Activated CD8-positive, alpha-beta memory T cell treated with anti-CD3 and anti-CD28 coated beads for 48 hours (primary cell): Measurements from ENCODE around the gene POTEG.
"Not testable (repeated sequence)": the region's sequence is repeated elsewhere in the genome, so short reads cannot be mapped to it uniquely, and the experiment has no call there.

Experiments used
- DNase-seq, 3 experiments: peaks; one replicate each; pipeline ENCODE4 v3.0.0-alpha.2; 2020; ENCODE audit warnings: low read depth in 2 of 3, low spot score in 2 of 3

Gene POTEG

DNA sequence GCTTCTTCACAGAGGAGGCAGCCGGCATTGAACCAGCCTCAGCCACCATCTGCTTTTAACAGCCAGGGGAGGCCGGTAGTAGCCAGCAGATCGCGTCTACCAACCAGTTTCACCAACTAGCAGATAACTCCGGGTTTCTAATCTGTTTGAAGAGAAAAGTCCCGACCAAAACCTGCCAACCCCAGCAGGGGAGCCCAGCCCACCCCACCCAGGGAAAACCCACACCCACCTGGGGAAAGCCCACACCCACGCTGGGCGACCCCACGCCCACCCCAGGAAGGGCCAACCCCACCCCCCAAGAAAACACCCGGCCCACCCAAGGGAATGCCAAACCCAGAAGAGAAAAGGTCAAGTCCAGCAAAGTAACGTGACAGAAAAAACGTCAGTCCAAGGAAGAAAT is at the start of gene POTEG:
POTEG (minus strand) TSS at position 101 of the 400 bp plus-strand sequence; CDS start at position 49, 52 bp downstream.
- DNase-seq = not testable (repeated sequence)

DNA sequence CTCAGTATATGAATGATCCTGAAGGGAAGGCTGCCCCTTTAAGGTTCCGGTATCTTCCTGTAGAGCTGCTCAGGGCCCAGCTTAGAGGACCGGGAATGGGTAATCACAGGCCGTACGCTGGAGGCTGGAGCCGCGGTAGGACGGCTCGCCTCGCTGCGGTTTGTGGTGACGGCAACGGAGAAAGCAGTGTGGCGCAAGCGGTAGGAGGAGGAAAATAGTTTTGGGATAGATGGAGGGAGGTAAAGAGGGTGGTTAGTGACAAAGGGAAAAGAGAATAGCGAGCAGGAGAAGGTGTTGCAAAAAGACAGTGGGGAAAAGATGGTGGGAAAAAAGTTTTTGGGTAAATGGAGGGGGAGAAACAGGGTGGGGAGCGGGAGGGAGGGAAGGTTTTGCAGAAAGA is 48.0 kb upstream of the POTEG start:
- not testable (repeated sequence) for DNase-seq

DNA sequence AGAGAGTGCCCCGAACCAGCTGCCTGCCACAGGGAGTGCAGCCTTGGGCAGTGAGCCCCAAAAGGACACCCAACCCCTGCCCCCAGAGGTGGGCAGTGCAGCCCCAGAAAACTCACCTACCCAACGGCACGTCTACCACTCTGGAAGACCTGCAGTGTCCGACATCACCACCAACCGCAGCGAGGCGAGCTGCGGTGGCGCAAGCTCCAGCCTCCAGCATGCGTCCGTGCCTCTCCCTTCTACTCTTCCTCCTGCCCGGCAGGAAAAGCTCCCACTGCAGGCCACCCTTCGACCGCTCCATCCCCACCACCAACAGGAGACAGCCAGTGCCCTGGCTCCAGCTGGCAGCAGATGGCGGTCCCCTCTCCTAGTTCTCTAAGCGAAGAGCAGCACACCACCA is 47.3 kb upstream of the POTEG start:
- not testable (repeated sequence) for DNase-seq

DNA sequence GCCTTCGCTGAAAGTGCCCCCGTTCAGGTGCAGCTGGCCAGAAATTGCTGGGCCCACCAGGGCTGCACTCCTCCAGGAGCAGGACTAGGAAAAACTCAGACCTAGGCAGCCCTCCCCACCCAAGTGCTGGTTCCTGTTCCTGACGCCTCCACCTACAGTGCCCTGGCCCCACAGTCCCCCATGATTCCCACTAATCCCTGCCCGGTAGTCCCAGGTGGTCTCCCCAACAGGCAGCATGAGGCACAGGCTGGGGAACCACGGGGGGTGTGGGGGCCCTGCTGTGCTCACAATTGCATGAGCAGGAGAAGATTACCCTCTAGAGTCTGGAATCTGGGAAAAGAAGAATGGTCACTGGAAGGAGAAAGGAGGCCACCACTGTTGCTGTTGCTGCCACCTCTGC is 46.4 kb upstream of the POTEG start:
- not testable (repeated sequence) for DNase-seq

DNA sequence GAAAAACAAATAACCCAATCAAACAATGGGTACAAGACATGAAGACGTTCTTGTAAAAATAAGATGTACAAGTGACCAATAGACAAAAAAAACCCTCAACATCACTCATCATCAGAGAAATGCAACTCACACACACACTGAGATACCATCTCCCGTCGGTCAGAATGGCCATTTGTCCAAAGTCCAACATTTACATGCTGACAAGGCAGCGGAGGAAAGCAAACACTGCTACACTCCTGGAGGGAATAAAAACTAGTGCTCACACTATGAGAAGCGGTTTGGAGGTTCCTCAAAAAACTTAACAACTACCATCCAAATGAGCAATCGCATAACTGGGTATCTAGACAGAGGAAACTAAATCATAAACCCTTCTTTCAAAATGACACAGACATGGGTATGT is 11.6 kb upstream of the POTEG start:
- not testable (repeated sequence) for DNase-seq

DNA sequence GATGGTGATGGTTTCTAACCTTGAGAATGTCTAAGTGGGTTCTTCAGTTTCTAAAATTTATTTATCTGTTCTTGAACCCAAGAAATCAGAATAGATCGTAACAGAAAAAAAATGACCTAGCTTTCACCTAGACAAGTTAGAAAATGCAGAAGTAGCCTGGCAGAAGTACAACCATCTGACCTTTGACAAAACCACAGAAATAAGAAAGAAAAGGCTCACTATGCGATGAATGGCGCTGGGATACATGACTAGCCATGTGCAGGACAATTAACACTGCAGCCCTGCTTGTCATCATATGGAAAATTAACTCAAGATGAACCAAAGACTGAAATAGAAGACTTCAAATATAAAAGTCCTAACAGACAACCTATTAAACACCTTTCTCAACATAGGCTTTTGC is 5.7 kb upstream of the POTEG start:
- not testable (repeated sequence) for DNase-seq

- DNase-seq = not testable (repeated sequence)
These were observed 5.1 kb upstream of the POTEG start for GRCh38 chr14:19439219-19439618.

- DNase-seq = not testable (repeated sequence)
These were observed 2.9 kb upstream of the POTEG start for GRCh38 chr14:19437126-19437443.

GRCh38 chr14:19436311-19437125 is 2.4 kb upstream of the POTEG start:
- DNase-seq = not testable (repeated sequence)

- DNase-seq = not testable (repeated sequence)
These were observed 1.7 kb upstream of the POTEG start for GRCh38 chr14:19435852-19436251.

GRCh38 chr14:19434891-19435290 is 750 bp upstream of the POTEG start:
- not testable (repeated sequence) for DNase-seq

DNA sequence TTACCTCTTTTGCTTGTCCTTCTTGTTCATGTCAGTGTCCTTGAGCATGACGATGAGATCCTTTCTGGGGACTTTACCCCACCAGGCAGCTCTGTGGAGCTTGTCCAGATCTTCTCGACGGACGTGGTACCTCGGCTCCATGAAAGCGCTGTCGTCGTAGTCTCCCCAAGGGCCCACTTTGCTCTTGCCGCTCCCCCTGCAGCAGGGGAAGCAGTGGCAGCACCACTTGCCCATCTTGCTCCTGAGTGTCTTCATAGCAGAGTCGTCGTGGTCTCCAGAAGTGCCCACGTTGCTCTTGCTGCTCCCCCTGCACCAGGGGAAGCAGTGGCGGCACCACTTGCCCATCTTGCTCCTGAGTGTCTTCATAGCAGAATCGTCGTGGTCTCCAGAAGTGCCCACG is 376 bp downstream of the POTEG start:
- DNase-seq = not testable (repeated sequence)

DNA sequence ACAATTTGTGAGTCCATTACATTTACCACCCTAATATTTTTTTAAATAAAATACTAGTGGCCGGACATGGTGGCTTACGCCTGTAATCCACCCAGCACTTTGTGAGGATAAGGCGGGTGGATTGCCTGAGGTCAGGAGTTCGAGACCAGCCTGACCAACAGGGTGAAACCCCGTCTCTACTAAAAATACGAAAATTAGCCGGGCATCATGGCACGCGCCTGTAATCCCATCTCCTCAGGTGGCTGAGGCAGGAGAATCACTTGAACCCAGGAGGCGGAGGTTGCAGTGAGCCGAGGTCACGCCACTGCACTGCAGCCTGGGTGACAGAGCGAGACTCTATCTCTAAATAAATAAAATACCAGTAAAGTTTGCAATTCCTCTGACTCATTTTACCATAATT is 25.6 kb downstream of the POTEG start:
- not testable (repeated sequence) for DNase-seq

- not testable (repeated sequence) for DNase-seq
These were observed 32.0 kb downstream of the POTEG start for GRCh38 chr14:19402097-19402496.

- DNase-seq = not testable (repeated sequence)
These were observed 39.4 kb downstream of the POTEG start for GRCh38 chr14:19394727-19395126.

GRCh38 chr14:19390230-19390629 is 43.9 kb downstream of the POTEG start:
- not testable (repeated sequence) for DNase-seq

- DNase-seq = not testable (repeated sequence)
These were observed 45.4 kb downstream of the POTEG start for GRCh38 chr14:19388741-19389140.

GRCh38 chr14:19386996-19387395 is 47.1 kb downstream of the POTEG start:
- DNase-seq = not testable (repeated sequence)

GRCh38 chr14:19386309-19386708 is 47.8 kb downstream of the POTEG start:
- not testable (repeated sequence) for DNase-seq

- not testable (repeated sequence) for DNase-seq
These were observed 49.9 kb downstream of the POTEG start for GRCh38 chr14:19384088-19384781.

DNA sequence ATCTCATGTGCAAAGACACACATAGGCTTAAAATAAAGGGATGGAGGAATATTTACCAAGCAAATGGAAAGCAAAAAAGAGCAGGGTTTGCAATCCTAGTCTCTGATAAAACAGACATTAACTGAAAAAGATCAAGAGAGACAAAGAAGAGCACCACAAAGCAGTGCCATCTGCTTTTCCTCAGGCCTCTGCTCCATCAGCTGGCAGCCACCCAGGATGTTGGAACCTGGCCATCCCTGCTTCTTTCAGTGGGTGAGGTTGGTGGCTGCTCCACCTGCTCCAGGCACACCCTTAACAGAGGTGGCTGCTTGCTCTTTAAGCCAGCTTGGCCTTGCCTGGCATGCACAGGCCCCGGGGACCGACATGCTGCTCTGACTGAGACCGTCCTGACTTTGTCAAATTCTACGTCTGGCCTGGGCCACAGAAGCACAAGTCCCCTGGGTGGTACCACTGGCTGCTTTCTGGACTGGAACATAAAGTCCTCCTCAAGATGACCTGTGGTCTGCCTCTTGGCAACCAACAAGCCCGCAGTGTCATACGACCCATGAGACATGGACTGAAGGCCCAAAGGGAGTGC is 51.0 kb downstream of the POTEG start:
- DNase-seq = not testable (repeated sequence)

- DNase-seq = not testable (repeated sequence)
These were observed 54.0 kb downstream of the POTEG start for GRCh38 chr14:19380137-19380536.
